ENCODE results near the gene UGGT1. TPM values are rescaled to one million over a fixed set of nuclear protein-coding genes. Genes with fewer than 3 reads are reported as not detected.

Gene UGGT1
- total RNA-seq, 1 donor from 2014 or later, result 60.3 TPM

DNA sequence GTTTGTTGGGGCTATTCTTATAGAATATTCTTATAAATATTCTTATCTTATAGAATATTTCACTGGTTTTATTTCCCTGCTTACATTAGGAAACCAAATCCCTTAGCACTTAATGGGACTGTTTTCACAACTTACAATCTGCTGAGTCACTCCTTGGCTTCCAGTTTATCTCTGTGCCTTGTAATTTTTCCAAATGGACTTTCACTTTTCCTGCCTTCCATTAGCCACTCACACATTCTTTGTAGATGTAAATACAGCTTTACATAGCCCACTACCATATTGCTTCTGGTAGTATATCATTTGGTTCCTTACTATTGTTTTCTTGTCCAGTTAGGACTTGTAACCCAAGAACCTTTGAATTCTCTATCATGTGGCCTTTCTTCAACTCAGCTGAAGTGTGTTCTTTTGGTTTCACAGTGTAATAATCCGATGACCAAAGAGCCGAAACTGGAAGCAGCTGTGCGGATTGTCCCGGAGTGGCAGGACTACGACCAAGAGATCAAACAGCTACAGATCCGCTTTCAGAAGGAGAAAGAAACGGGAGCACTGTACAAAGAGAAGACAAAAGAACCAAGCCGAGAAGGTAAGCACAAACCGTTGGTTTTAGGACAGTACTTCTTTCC lies 96.1 kb downstream of the UGGT1 start:
- peaks cover 33% of the 10 kb centered on the region for H3K36me3 Mint-ChIP-seq (ENCODE audit: insufficient read depth)
- H3K27ac Mint-ChIP-seq, result peak overlapping the region; percentile 49
- TF ChIP-seq, protein P1, sequence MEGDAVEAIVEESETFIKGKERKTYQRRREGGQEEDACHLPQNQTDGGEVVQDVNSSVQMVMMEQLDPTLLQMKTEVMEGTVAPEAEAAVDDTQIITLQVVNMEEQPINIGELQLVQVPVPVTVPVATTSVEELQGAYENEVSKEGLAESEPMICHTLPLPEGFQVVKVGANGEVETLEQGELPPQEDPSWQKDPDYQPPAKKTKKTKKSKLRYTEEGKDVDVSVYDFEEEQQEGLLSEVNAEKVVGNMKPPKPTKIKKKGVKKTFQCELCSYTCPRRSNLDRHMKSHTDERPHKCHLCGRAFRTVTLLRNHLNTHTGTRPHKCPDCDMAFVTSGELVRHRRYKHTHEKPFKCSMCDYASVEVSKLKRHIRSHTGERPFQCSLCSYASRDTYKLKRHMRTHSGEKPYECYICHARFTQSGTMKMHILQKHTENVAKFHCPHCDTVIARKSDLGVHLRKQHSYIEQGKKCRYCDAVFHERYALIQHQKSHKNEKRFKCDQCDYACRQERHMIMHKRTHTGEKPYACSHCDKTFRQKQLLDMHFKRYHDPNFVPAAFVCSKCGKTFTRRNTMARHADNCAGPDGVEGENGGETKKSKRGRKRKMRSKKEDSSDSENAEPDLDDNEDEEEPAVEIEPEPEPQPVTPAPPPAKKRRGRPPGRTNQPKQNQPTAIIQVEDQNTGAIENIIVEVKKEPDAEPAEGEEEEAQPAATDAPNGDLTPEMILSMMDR (IDR thresholded peaks at IDR 0.05; ENCODE audit: unreplicated experiment), result no peak
- no peaks in the 10 kb centered on the region for H3K4me1 Mint-ChIP-seq (ENCODE audit: low read depth)
- H3K4me3 Mint-ChIP-seq (ENCODE audit: low read depth), result no peak overlapping the region
- H3K27me3 Mint-ChIP-seq, result no peaks in the 10 kb centered on the region
- no peak for DNase-seq (ENCODE audit: low spot score, unreplicated experiment)
- H3K9me3 Mint-ChIP-seq (ENCODE audit: low read depth), result no peaks in the 10 kb centered on the region

DNA sequence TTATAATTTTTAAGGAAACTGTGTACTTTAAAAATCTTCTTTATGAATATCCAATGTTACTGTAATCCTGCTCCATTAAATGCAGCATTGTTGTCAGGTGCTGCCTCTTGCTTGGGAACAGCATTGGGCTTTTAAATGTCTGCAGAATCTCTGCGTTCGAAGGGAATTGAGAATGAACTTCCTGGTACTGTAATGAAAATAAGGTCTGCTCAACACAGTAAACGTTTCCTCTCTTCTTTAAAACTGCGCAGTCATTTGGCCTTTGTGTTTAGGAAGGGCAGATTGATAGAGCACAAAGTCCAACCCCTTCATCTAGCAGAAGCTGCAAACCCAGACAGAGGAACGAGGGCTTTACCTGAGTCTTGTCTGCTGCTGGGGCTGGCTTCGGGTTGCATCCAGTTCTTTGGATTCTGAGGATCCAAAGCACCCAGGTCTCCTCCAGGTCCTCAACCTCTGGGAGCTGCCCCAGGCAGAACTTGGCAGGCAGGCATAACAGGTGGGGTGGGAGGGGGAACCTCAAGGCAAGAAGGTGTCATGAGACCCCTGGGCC lies 104.5 kb downstream of the UGGT1 start:
- Mint-ChIP-seq H3K27me3 (no peaks in the 10 kb centered on the region), H3K4me3 (ENCODE audit: low read depth) (peak overlapping the region; percentile 2), H3K36me3 (ENCODE audit: insufficient read depth) (peaks cover 19% of the 10 kb centered on the region), H3K27ac (peak overlapping the region; percentile 86), H3K4me1 (ENCODE audit: low read depth) (peaks cover 22% of the 10 kb centered on the region), H3K9me3 (ENCODE audit: low read depth) (no peaks in the 10 kb centered on the region)
- TF ChIP-seq, protein P1 (IDR thresholded peaks at IDR 0.05; ENCODE audit: unreplicated experiment), result no peak
- DNase-seq (ENCODE audit: low spot score, unreplicated experiment), result no peak

DNA sequence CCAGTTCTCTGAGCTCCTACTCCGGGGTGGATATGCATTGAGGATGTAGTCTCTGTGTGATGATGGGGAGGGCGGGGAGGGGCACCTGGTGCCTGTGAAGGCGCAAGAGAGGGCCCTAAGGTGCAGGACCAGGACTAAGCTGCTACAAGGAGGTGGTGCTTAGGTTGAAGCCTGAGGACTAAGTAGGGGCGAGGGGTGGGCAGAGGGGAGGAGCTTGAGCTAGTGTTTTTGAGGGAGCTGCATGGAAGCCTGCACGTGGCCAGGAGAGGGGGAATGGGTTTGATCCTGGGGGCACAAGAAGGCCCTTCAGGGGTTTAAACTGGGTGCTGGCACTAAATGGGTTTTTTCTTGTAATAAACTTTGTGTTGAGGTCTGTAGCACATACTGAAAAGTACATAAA lies 105.0 kb downstream of the UGGT1 start:
- Mint-ChIP-seq H3K27ac (peak overlapping the region; percentile 86), H3K36me3 (ENCODE audit: insufficient read depth) (peaks cover 15% of the 10 kb centered on the region), H3K4me1 (ENCODE audit: low read depth) (peaks cover 22% of the 10 kb centered on the region), H3K4me3 (ENCODE audit: low read depth) (no peak overlapping the region), H3K27me3 (no peaks in the 10 kb centered on the region), H3K9me3 (ENCODE audit: low read depth) (no peaks in the 10 kb centered on the region)
- TF ChIP-seq, protein P1 (IDR thresholded peaks at IDR 0.05; ENCODE audit: unreplicated experiment), result no peak
- DNase-seq (ENCODE audit: low spot score, unreplicated experiment), result no peak

DNA sequence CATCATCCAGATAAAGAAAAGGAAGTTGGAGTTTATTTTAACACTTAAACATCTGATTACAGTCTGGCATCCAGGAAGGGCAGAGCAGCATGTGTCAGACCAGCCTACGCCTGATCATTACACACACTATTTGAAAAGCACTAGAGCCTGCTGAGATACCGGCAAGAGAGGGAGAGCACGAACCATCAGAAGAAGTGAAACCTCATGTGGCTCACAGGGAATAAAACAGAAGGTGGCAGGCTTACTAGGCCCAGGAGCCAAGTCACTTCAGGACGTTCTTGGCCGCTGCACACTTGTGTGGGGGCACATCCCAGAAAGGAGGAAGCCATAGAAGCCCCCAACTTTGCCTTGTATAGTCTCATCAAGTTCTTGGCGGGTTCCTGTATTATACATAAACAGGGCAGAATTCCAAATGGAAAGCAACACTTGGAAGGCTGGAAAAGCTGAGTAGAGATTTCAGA lies 105.5 kb downstream of the UGGT1 start:
- DNase-seq (ENCODE audit: low spot score, unreplicated experiment), result no peak
- TF ChIP-seq, protein P1 (IDR thresholded peaks at IDR 0.05; ENCODE audit: unreplicated experiment), result no peak

DNA sequence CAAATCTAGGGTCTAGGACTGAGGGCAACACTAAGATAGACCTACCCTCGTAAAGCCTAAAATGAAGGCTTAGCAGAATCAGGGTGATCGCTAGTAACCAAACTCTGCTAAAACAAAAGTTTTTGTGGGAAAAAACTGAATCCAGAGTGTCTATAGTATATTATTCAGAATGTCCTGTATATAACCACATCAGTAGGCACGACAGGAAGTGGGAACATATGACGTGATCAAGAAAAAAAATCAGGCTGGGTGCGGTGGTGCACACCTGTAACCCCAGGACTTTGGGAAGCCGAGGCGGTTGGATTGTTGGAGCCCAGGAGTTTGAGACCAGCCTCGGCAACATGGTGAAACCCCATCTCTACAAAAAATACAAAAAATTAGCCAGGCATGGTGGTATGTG lies 106.1 kb downstream of the UGGT1 start:
- no peak overlapping the region for H3K4me3 Mint-ChIP-seq (ENCODE audit: low read depth)
- H3K4me1 Mint-ChIP-seq (ENCODE audit: low read depth), result peaks cover 22% of the 10 kb centered on the region
- TF ChIP-seq, protein P1 (IDR thresholded peaks at IDR 0.05; ENCODE audit: unreplicated experiment), result no peak
- no peaks in the 10 kb centered on the region for H3K27me3 Mint-ChIP-seq
- DNase-seq (ENCODE audit: low spot score, unreplicated experiment), result no peak
- no peak overlapping the region for H3K27ac Mint-ChIP-seq
- peaks cover 9% of the 10 kb centered on the region for H3K36me3 Mint-ChIP-seq (ENCODE audit: insufficient read depth)
- H3K9me3 Mint-ChIP-seq (ENCODE audit: low read depth), result no peaks in the 10 kb centered on the region

More for the DNA sequence above, 105.5 kb downstream of the UGGT1 start:
- Mint-ChIP-seq H3K27ac (peak overlapping the region; percentile 86), H3K36me3 (ENCODE audit: insufficient read depth) (peaks cover 12% of the 10 kb centered on the region), H3K4me1 (ENCODE audit: low read depth) (peaks cover 22% of the 10 kb centered on the region), H3K9me3 (ENCODE audit: low read depth) (no peaks in the 10 kb centered on the region), H3K27me3 (no peaks in the 10 kb centered on the region), H3K4me3 (ENCODE audit: low read depth) (no peak overlapping the region)
